BLaER1 treated with 17β-estradiol and CSF1 and Interleukin-3, amounts not matched to agents 10 nM and 100 nM (cell line): ENCODE results near the gene GPRC5D.

ENCODE experiments used
- H3K27ac ChIP-seq, 11 experiments: shearing (Covaris generic); formaldehyde crosslinking; 2 replicates each; pipeline ENCODE4 v1.8.1; 2022
- H3K27me3 ChIP-seq, 11 experiments: shearing (Covaris generic); formaldehyde crosslinking; 2 replicates each; pipeline ENCODE4 v1.8.1; 2022
- H3K36me3 ChIP-seq, 11 experiments: shearing (Covaris generic); formaldehyde crosslinking; 2 replicates each; pipeline ENCODE4 v1.8.1; 2022
- H3K4me1 ChIP-seq, 10 experiments: shearing (Covaris generic); formaldehyde crosslinking; 2 replicates each; pipeline ENCODE4 v1.8.1; 2022
- H3K4me2 ChIP-seq, 11 experiments: shearing (Covaris generic); formaldehyde crosslinking; 2 replicates each; pipeline ENCODE4 v1.8.1; 2022
- H3K4me3 ChIP-seq, 10 experiments: shearing (Covaris generic); formaldehyde crosslinking; 2 replicates each; pipeline ENCODE4 v1.8.1; 2022
- H3K9ac ChIP-seq, 11 experiments: shearing (Covaris generic); formaldehyde crosslinking; 2 replicates each; pipeline ENCODE4 v1.8.1; 2022
- H3K9me3 ChIP-seq, 11 experiments: shearing (Covaris generic); formaldehyde crosslinking; replicated peaks in 1 of 11; 2 replicates each; pipeline ENCODE4 v1.8.1; 2022
- H4K20me1 ChIP-seq, 11 experiments: shearing (Covaris generic); formaldehyde crosslinking; 2 replicates each; pipeline ENCODE4 v1.8.1; 2022
- Cebpa-rat ChIP-seq, 11 experiments: shearing (Covaris generic); IDR thresholded peaks; 2 replicates each; pipeline ENCODE4 v1.8.1; 2022

Gene GPRC5D

DNA sequence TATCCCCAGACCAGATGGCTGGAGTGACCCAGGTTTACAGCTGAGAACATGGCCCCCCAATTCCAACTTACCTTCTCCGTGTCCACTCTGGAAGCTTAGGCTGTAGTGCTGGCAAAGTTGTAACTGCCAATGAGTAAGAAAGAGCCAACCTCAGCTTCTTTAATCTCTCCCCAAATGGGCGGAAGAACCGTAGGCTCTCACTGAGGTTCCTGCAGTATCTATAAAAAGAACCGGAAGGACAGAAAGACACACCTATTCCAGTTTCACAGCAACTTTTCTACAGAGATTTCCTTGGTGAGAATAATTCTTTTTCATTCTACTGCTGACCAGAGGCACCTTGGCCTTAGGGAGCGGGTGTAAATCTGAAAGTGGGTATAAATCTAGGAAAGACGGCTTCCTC is at the start of gene GPRC5D:
Gene GPRC5D (minus strand): TSS at position 135 of the 400 bp plus-strand sequence. CDS start 1,786 bp downstream, outside the sequence.
- Histone ChIP-seq H3K27ac (no peak within 1 kb of the TSS), H3K9ac (no peak within 1 kb of the TSS), H3K4me3 (no peak within 1 kb of the TSS), H3K36me3 (no peaks in the 10 kb centered on the region), H4K20me1 (no peaks in the 10 kb centered on the region), H3K9me3 (no peaks in the 10 kb centered on the region), H3K4me1 (no peaks in the 10 kb centered on the region), H3K4me2 (no peak within 1 kb of the TSS), H3K27me3 (no peaks in the 10 kb centered on the region)
- no peak for TF ChIP-seq Cebpa-rat (IDR thresholded peaks at IDR 0.05)

DNA sequence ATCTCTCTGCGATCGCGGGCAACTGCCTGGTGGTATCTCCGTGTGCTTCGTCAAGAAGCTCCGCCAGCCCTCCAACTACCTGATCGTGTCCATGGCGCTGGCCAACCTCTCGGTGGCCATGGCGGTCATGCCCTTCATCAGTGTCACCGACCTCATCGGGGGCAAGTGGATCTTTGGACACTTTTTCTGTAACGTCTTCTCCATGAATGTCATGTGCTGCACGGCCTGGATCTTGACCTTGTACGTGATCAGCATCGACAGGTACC is 49.7 kb upstream of the GPRC5D start:
- TF ChIP-seq Cebpa-rat (IDR thresholded peaks at IDR 0.05) = no peak
- Histone ChIP-seq H3K4me3 (peak overlapping the region; percentile 61 to 82 (median 76)), H3K9ac (peak overlapping the region; percentile 80 to 94 (median 87)), H3K36me3 (no peaks in the 10 kb centered on the region), H3K4me2 (peak overlapping the region; percentile 90 to 100 (median 98)), H3K27ac (peak overlapping the region in 10 of 11 experiments; percentile 79 to 94 (median 86); a peak in 19 of 22 replicates), H3K9me3 (no peaks in the 10 kb centered on the region), H3K4me1 (peaks cover 21 to 62% (median 39%) of the 10 kb centered on the region in 10 experiments), H3K27me3 (peaks cover 10 to 34% (median 28%) of the 10 kb centered on the region in 11 experiments; a peak in 19 of 22 replicates), H4K20me1 (peaks cover 0 to 11% (median 0%) of the 10 kb centered on the region in 11 experiments; a peak in 1 of 22 replicates)

GRCh38 chr12:13000925-13001774 is 49.2 kb upstream of the GPRC5D start:
- Histone ChIP-seq H3K4me3 (peak overlapping the region; percentile 61 to 82 (median 76)), H3K4me1 (peaks cover 21 to 65% (median 39%) of the 10 kb centered on the region in 10 experiments), H3K4me2 (peak overlapping the region; percentile 90 to 100 (median 98)), H3K36me3 (no peaks in the 10 kb centered on the region), H3K27me3 (peaks cover 10 to 34% (median 28%) of the 10 kb centered on the region in 11 experiments; a peak in 19 of 22 replicates), H3K27ac (peak overlapping the region; percentile 73 to 94 (median 83)), H4K20me1 (peaks cover 0 to 11% (median 0%) of the 10 kb centered on the region in 11 experiments; a peak in 1 of 22 replicates), H3K9ac (peak overlapping the region; percentile 80 to 94 (median 87)), H3K9me3 (no peaks in the 10 kb centered on the region)
- TF ChIP-seq Cebpa-rat (IDR thresholded peaks at IDR 0.05) = no peak

- TF ChIP-seq Cebpa-rat (IDR thresholded peaks at IDR 0.05) = no peak
- H3K9me3 ChIP-seq = no peaks in the 10 kb centered on the region
- peak overlapping the region; percentile 73 to 94 (median 83) for H3K27ac ChIP-seq
- peaks cover 0 to 11% (median 0%) of the 10 kb centered on the region in 11 experiments; a peak in 1 of 22 replicates for H4K20me1 ChIP-seq
- H3K4me1 ChIP-seq = peaks cover 21 to 71% (median 39%) of the 10 kb centered on the region in 10 experiments
- 0 out of 22 replicates have a peak, but pooled peaks cover 0 to 3% (median 0%) of the 10 kb centered on the region in 11 experiments for H3K36me3 ChIP-seq
- peak overlapping the region; percentile 80 to 94 (median 87) for H3K9ac ChIP-seq
- H3K4me2 ChIP-seq = peak overlapping the region; percentile 90 to 100 (median 98)
- peak overlapping the region; percentile 61 to 82 (median 76) for H3K4me3 ChIP-seq
- H3K27me3 ChIP-seq = peaks cover 10 to 34% (median 28%) of the 10 kb centered on the region in 11 experiments; a peak in 19 of 22 replicates
Measured at GRCh38 chr12:13000616-13000924, 48.6 kb upstream of the GPRC5D start.

DNA sequence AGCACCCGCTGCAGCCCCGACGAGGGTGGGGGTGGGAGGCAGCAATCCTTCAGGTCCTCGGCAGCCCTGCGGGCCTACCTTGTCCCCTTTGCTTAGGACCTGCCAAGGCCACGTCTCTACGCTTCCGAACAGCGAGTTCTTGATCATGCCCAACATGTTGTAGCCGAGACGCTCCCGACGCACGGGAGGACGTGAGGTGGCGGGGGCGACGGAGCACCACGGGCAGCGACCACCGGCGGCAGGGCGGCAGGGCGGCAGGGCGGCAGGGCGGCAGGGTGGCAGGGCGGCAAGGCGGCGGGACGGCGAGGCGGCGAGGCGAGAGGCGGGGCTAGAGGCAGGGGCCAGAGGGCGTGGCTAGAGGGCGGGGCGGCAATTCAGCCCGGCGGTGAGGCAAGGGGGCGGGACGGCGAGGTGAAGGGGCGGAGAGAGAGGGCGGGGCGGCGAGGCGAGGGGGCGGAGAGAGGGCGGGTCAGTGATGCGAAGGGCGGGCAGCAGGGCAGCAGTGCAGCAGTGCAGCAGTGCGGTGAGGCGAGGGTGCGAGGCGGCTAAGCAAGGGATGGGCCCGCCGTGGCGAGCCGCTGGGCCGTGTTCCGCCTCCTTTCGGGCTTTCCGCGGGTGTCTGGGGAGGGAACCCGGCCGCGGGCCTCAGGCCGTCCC is 48.1 kb upstream of the GPRC5D start, which contains the start of gene HEBP1:
Gene HEBP1 (minus strand): TSS at position 307 of the 657 bp plus-strand sequence. CDS start 151 bp downstream, at position 156.
- H3K36me3 ChIP-seq = 0 out of 22 replicates have a peak, but pooled peaks cover 0 to 6% (median 0%) of the 10 kb centered on the region in 11 experiments
- peak within 1 kb of the TSS; percentile 73 to 94 (median 83) for H3K27ac ChIP-seq
- no peak for TF ChIP-seq Cebpa-rat (IDR thresholded peaks at IDR 0.05)
- H3K4me2 ChIP-seq = peak within 1 kb of the TSS; percentile 90 to 100 (median 98)
- H4K20me1 ChIP-seq = peaks cover 0 to 11% (median 0%) of the 10 kb centered on the region in 11 experiments; a peak in 1 of 22 replicates
- peaks cover 10 to 34% (median 28%) of the 10 kb centered on the region in 11 experiments; a peak in 19 of 22 replicates for H3K27me3 ChIP-seq
- peak within 1 kb of the TSS; percentile 61 to 82 (median 76) for H3K4me3 ChIP-seq
- peak within 1 kb of the TSS; percentile 83 to 94 (median 87) for H3K9ac ChIP-seq
- no peaks in the 10 kb centered on the region for H3K9me3 ChIP-seq
- peaks cover 21 to 75% (median 39%) of the 10 kb centered on the region in 10 experiments for H3K4me1 ChIP-seq

- Histone ChIP-seq H3K36me3 (peaks cover 0 to 12% (median 0%) of the 10 kb centered on the region in 11 experiments; a peak in 1 of 22 replicates), H4K20me1 (peaks cover 0 to 11% (median 0%) of the 10 kb centered on the region in 11 experiments; a peak in 1 of 22 replicates), H3K27ac (peak overlapping the region; percentile 51 to 91 (median 78); a peak in 21 of 22 replicates), H3K9me3 (no peaks in the 10 kb centered on the region), H3K9ac (peak overlapping the region; percentile 83 to 91 (median 87)), H3K4me2 (peak overlapping the region; percentile 89 to 100 (median 97)), H3K27me3 (peaks cover 10 to 34% (median 28%) of the 10 kb centered on the region in 11 experiments; a peak in 19 of 22 replicates), H3K4me3 (peak overlapping the region; percentile 61 to 82 (median 76)), H3K4me1 (peaks cover 21 to 75% (median 43%) of the 10 kb centered on the region in 10 experiments)
- TF ChIP-seq Cebpa-rat (IDR thresholded peaks at IDR 0.05) = peak in 2 of 11 experiments; percentile 13 to 21; a peak in 1 of 22 replicates
Measured at GRCh38 chr12:12999271-12999958, 47.4 kb upstream of the GPRC5D start.

- Histone ChIP-seq H3K9me3 (no peaks in the 10 kb centered on the region), H3K4me3 (peak overlapping the region in 3 of 10 experiments; percentile 14 to 80 (median 79); a peak in 4 of 20 replicates), H3K4me1 (peaks cover 24 to 79% (median 55%) of the 10 kb centered on the region in 10 experiments), H3K4me2 (peak overlapping the region in 10 of 11 experiments; percentile 89 to 100 (median 96); a peak in 17 of 22 replicates), H3K27me3 (peaks cover 10 to 29% (median 28%) of the 10 kb centered on the region in 11 experiments; a peak in 19 of 22 replicates), H3K36me3 (peaks cover 0 to 17% (median 0%) of the 10 kb centered on the region in 11 experiments; a peak in 1 of 22 replicates), H3K9ac (peak overlapping the region in 2 of 11 experiments; percentile 87 to 90; a peak in 2 of 22 replicates), H3K27ac (no peak overlapping the region), H4K20me1 (peaks cover 0 to 11% (median 0%) of the 10 kb centered on the region in 11 experiments; a peak in 1 of 22 replicates)
- no peak for TF ChIP-seq Cebpa-rat (IDR thresholded peaks at IDR 0.05)
Measured at GRCh38 chr12:12998248-12998647, 46.3 kb upstream of the GPRC5D start.

GRCh38 chr12:12997734-12998133 is 45.8 kb upstream of the GPRC5D start:
- Histone ChIP-seq H3K4me2 (peak overlapping the region in 10 of 11 experiments; percentile 5 to 98 (median 92); a peak in 16 of 22 replicates), H3K4me1 (peaks cover 29 to 76% (median 58%) of the 10 kb centered on the region in 10 experiments), H3K4me3 (peak overlapping the region in 1 of 10 experiments; percentile 4; a peak in 1 of 20 replicates), H3K9me3 (no peaks in the 10 kb centered on the region), H4K20me1 (peaks cover 0 to 11% (median 0%) of the 10 kb centered on the region in 11 experiments; a peak in 1 of 22 replicates), H3K9ac (peak overlapping the region in 1 of 11 experiments; percentile 36; a peak in 1 of 22 replicates), H3K36me3 (peaks cover 0 to 17% (median 0%) of the 10 kb centered on the region in 11 experiments; a peak in 1 of 22 replicates), H3K27me3 (peaks cover 9 to 25% (median 24%) of the 10 kb centered on the region in 11 experiments; a peak in 19 of 22 replicates), H3K27ac (no peak overlapping the region)
- no peak for TF ChIP-seq Cebpa-rat (IDR thresholded peaks at IDR 0.05)
